Panc1 (cell line): ENCODE results near the gene CCNL2.
"Not testable (repeated sequence)": the region's sequence is repeated elsewhere in the genome, so short reads cannot be mapped to it uniquely, and the experiment has no call there.

ENCODE experiments used
- POLR2AphosphoS5 ChIP-seq: IDR thresholded peaks from 2 replicates; pipeline ENCODE4 v1.6.1; 2012; ENCODE audit warnings: mild to moderate bottlenecking, low read depth, low read length, moderate library complexity
- TF ChIP-seq, protein P1 (sequence below): fragments of 450-650 bp; IDR thresholded peaks from 2 replicates; pipeline ENCODE4 v1.5.1; 2017; ENCODE audit warnings: mild to moderate bottlenecking

GRCh38 chr1:1417825-1418463 lies 18.8 kb upstream of the CCNL2 start:
- TF ChIP-seq, protein P1, sequence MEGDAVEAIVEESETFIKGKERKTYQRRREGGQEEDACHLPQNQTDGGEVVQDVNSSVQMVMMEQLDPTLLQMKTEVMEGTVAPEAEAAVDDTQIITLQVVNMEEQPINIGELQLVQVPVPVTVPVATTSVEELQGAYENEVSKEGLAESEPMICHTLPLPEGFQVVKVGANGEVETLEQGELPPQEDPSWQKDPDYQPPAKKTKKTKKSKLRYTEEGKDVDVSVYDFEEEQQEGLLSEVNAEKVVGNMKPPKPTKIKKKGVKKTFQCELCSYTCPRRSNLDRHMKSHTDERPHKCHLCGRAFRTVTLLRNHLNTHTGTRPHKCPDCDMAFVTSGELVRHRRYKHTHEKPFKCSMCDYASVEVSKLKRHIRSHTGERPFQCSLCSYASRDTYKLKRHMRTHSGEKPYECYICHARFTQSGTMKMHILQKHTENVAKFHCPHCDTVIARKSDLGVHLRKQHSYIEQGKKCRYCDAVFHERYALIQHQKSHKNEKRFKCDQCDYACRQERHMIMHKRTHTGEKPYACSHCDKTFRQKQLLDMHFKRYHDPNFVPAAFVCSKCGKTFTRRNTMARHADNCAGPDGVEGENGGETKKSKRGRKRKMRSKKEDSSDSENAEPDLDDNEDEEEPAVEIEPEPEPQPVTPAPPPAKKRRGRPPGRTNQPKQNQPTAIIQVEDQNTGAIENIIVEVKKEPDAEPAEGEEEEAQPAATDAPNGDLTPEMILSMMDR: not testable (repeated sequence)
- not testable (repeated sequence) for TF ChIP-seq POLR2AphosphoS5
